Effector CD4-positive, alpha-beta T cell (primary cell): ENCODE data around the gene CAPRIN1.

Experiments
- DNase-seq: peaks from one replicate; pipeline ENCODE4 v3.0.0-alpha.2; 2020

The CAPRIN1 gene

GRCh38 chr11:34145073-34145472 lies 93.5 kb downstream of the CAPRIN1 start:
- no peak for DNase-seq

GRCh38 chr11:34145847-34146381 lies 94.4 kb downstream of the CAPRIN1 start:
- no peak for DNase-seq

GRCh38 chr11:34146411-34146810 lies 94.9 kb downstream of the CAPRIN1 start:
- no peak for DNase-seq

GRCh38 chr11:34146866-34147265 lies 95.3 kb downstream of the CAPRIN1 start:
- no peak for DNase-seq

- no peak for DNase-seq
Measured at GRCh38 chr11:34147581-34147980, 96.0 kb downstream of the CAPRIN1 start.

- DNase-seq = no peak
Measured at GRCh38 chr11:34148504-34149165, 97.1 kb downstream of the CAPRIN1 start.

GRCh38 chr11:34149274-34149673 lies 97.7 kb downstream of the CAPRIN1 start:
- DNase-seq = no peak

- DNase-seq = no peak
Measured at GRCh38 chr11:34149786-34150185, 98.3 kb downstream of the CAPRIN1 start.

GRCh38 chr11:34150494-34151151 lies 99.1 kb downstream of the CAPRIN1 start:
- DNase-seq = no peak
